Aorta (tissue), 5 donors: ENCODE results near the gene SLC38A2. TPM values are rescaled to one million over a fixed set of nuclear protein-coding genes. Genes with fewer than 3 reads are reported as not detected.

Source experiments
- ATAC-seq: fragments of 200-7000 bp; cut with Tn5 transposase; one replicate; pipeline ENCODE4 v1.9.1; 2022; ENCODE audit warnings: moderate library complexity; ENCODE audit not compliant: low FRiP score
- DNase-seq, 2 donors: peaks; one replicate each; pipeline ENCODE4 v3.0.0-alpha.2; 2020
- H3K27ac ChIP-seq, 2 donors: one replicate each; pipeline ENCODE4 v1.5.1; 2013; ENCODE audit warnings: low read length in 2 of 2, mild to moderate bottlenecking in 2 of 2, moderate library complexity in 2 of 2, control low read depth in 1 of 2, inconsistent platforms in 1 of 2, low read depth in 1 of 2
- H3K27me3 ChIP-seq, 2 donors: one replicate each; pipeline ENCODE4 v1.6.1; 2013; ENCODE audit warnings: control low read depth in 1 of 2, low read length in 1 of 2, mild to moderate bottlenecking in 1 of 2, moderate library complexity in 1 of 2; ENCODE audit not compliant: insufficient read depth in 2 of 2, control insufficient read depth in 1 of 2
- H3K36me3 ChIP-seq, 2 donors: one replicate each; pipeline ENCODE4 v1.6.1; 2013; ENCODE audit warnings: control low read depth in 1 of 2, low read length in 1 of 2, mild to moderate bottlenecking in 1 of 2; ENCODE audit not compliant: insufficient read depth in 2 of 2, control insufficient read depth in 1 of 2
- H3K4me1 ChIP-seq, 2 donors: one replicate each; pipeline ENCODE4 v1.6.1; 2013; ENCODE audit warnings: low read length in 2 of 2, control low read depth in 1 of 2, mild to moderate bottlenecking in 1 of 2, moderate library complexity in 1 of 2; ENCODE audit not compliant: insufficient read depth in 2 of 2, control insufficient read depth in 1 of 2
- H3K4me3 ChIP-seq, 2 donors: one replicate each; pipeline ENCODE4 v1.5.1; 2013; ENCODE audit warnings: low read length in 2 of 2, control low read depth in 1 of 2, mild to moderate bottlenecking in 1 of 2
- H3K9me3 ChIP-seq: one replicate; pipeline ENCODE4 v1.6.1; 2013; ENCODE audit warnings: mild to moderate bottlenecking, low read length; ENCODE audit not compliant: control insufficient read depth
- WGBS, 2 donors: extraction: QIAGEN DNeasy Blood & Tissue Kit; methylation state at CpG; one replicate each; pipeline ENCODE4 v1.1.7; 2013; 5-methylcytosine and 5-hydroxymethylcytosine counted together
- intact Hi-C, 2 donors: fragments of 100-400 bp; cut with DNase I; formaldehyde crosslinking; loops; one replicate each; pipeline versions ENCODE4 v1.14.2 to v1.15.0; 2022
- polyA plus RNA-seq, 2 donors: library from polyadenylated mRNA; stranded (reverse); fragments of 200-250 nt; gene quantifications; one replicate each; pipeline ENCODE4 v1.2.3, GENCODE V29; 2013
- total RNA-seq, 2 donors: library from RNA; stranded (reverse); fragmentation: NEBNext Ultra II Directional; extraction: Animal tissue kit (Norgen Biotek cat#: 25700); gene quantifications; one replicate each; pipeline ENCODE4 v1.2.1, GENCODE V29; 2021
- donor health status: healthy with polysubstance abuse.
- donor health status: Bipolar disorder and iron deficiency.
- donor health status: DM: no; HTN: no; CAD: no.
- donor health status: DM: no; HTN: no; CAD: no.
- donor health status: DM: yes; HTN: yes; CAD: no.

SLC38A2 gene
- total and polyA plus RNA-seq, 4 donors = 46.0 to 405 (median 268) TPM

- H3K4me3 ChIP-seq = no peak overlapping the region
- intact Hi-C loops = loop anchor here in 1 of 2 donors (10.0 kb wide), 1 partner anchor 205 kb away; no protein-coding TSS in a partner anchor
- H3K4me1 ChIP-seq = peaks cover 3 to 9% of the 10 kb centered on the region in 2 donors
- no peaks in the 10 kb centered on the region for H3K9me3 ChIP-seq
- H3K27me3 ChIP-seq = no peaks in the 10 kb centered on the region
- no peak overlapping the region for H3K27ac ChIP-seq
- peaks cover 1 to 19% of the 10 kb centered on the region in 2 donors for H3K36me3 ChIP-seq
- DNase-seq (no peak), ATAC-seq (no peak)
- 79 to 84% methylated on average over 4 of the region's 4 CpGs for WGBS, 2 donors
Observed at GRCh38 chr12:46359667-46360280, 12.8 kb downstream of the SLC38A2 start.

- peaks cover 1 to 16% of the 10 kb centered on the region in 2 donors for H3K36me3 ChIP-seq
- intact Hi-C loops = no loop called here
- H3K27me3 ChIP-seq = no peaks in the 10 kb centered on the region
- ATAC-seq (no peak), DNase-seq (no peak)
- no peak overlapping the region for H3K4me3 ChIP-seq
- no peak overlapping the region for H3K27ac ChIP-seq
- H3K4me1 ChIP-seq = peaks cover 3 to 6% of the 10 kb centered on the region in 2 donors
- no peaks in the 10 kb centered on the region for H3K9me3 ChIP-seq
- WGBS, 2 donors = 84 to 86% methylated on average over 7 of the region's 7 CpGs
Observed at GRCh38 chr12:46358791-46359666, 13.5 kb downstream of the SLC38A2 start.

- no peak for DNase-seq
- peaks cover 5 to 6% of the 10 kb centered on the region in 2 donors for H3K4me1 ChIP-seq
- H3K9me3 ChIP-seq = no peaks in the 10 kb centered on the region
- no peak overlapping the region for H3K27ac ChIP-seq
- H3K36me3 ChIP-seq = peaks cover 1 to 16% of the 10 kb centered on the region in 2 donors
- ATAC-seq = no peak
- no peaks in the 10 kb centered on the region for H3K27me3 ChIP-seq
- intact Hi-C loops = no loop called here
- no peak overlapping the region for H3K4me3 ChIP-seq
Observed at GRCh38 chr12:46358325-46358700, 14.3 kb downstream of the SLC38A2 start.

GRCh38 chr12:46357438-46358324 is 14.9 kb downstream of the SLC38A2 start:
- ATAC-seq (no peak), DNase-seq (no peak)
- Histone ChIP-seq H3K4me1 (peaks cover 5 to 6% of the 10 kb centered on the region in 2 donors), H3K9me3 (no peaks in the 10 kb centered on the region), H3K27me3 (no peaks in the 10 kb centered on the region), H3K4me3 (peak overlapping the region in 1 of 2 donors; percentile 14), H3K36me3 (peaks cover 1 to 11% of the 10 kb centered on the region in 2 donors), H3K27ac (no peak overlapping the region)
- WGBS, 2 donors = 23 to 31% methylated on average over 6 of the region's 6 CpGs
- intact Hi-C loops = no loop called here

- intact Hi-C loops = no loop called here
- WGBS, 2 donors = 53 to 55% methylated on average over 5 of the region's 5 CpGs
- peak overlapping the region in 1 of 2 donors; percentile 50 for H3K27ac ChIP-seq
Observed at GRCh38 chr12:46356655-46357437, 15.7 kb downstream of the SLC38A2 start.

GRCh38 chr12:46354802-46355199 is 17.8 kb downstream of the SLC38A2 start:
- H3K36me3 ChIP-seq = peaks cover 1 to 9% of the 10 kb centered on the region in 2 donors
- no peak overlapping the region for H3K27ac ChIP-seq
- 42 to 55% methylated on average over 1 of the region's 1 CpG for WGBS, 2 donors
- H3K27me3 ChIP-seq = no peaks in the 10 kb centered on the region
- peaks cover 3 to 9% of the 10 kb centered on the region in 2 donors for H3K4me1 ChIP-seq
- DNase-seq (no peak), ATAC-seq (no peak)
- intact Hi-C loops = loop anchor here in 1 of 2 donors (5.0 kb wide), 1 partner anchor 362 kb away; the partner anchor contains the start of gene SCAF11
- no peaks in the 10 kb centered on the region for H3K9me3 ChIP-seq
- no peak overlapping the region for H3K4me3 ChIP-seq

More at GRCh38 chr12:46356655-46357437, 15.7 kb downstream of the SLC38A2 start:
- Histone ChIP-seq H3K9me3 (no peaks in the 10 kb centered on the region), H3K4me3 (no peak overlapping the region), H3K27me3 (no peaks in the 10 kb centered on the region), H3K4me1 (peaks cover 4 to 8% of the 10 kb centered on the region in 2 donors), H3K36me3 (peaks cover 1 to 11% of the 10 kb centered on the region in 2 donors)
- DNase-seq (no peak), ATAC-seq (no peak)

GRCh38 chr12:46354111-46354801 is 18.3 kb downstream of the SLC38A2 start:
- intact Hi-C loops = loop anchor here in 1 of 2 donors (5.0 kb wide), 1 partner anchor 362 kb away; the partner anchor contains the start of gene SCAF11
- H3K36me3 ChIP-seq = peaks cover 1 to 4% of the 10 kb centered on the region in 2 donors
- DNase-seq = no peak
- no peaks in the 10 kb centered on the region for H3K9me3 ChIP-seq
- no peak overlapping the region for H3K4me3 ChIP-seq
- WGBS, 2 donors = 71 to 72% methylated on average over 5 of the region's 5 CpGs
- peaks cover 4 to 5% of the 10 kb centered on the region in 2 donors for H3K4me1 ChIP-seq
- H3K27ac ChIP-seq = peak overlapping the region in 1 of 2 donors; percentile 5
- H3K27me3 ChIP-seq = no peaks in the 10 kb centered on the region
- ATAC-seq = no peak
